Measurements from ENCODE around the gene PTOV1. TPM values are rescaled to one million over a fixed set of nuclear protein-coding genes. Genes with fewer than 3 reads are reported as not detected.
A peak's percentile ranks its signal among the peaks of the same experiment; 100 is the strongest.

The PTOV1 gene
- total and polyA plus RNA-seq, 10 of the 15 experiments (the other 5 are each of a cell fraction or from before 2014, with no cell fraction given): 3.2 to 83.5 (median 22.3) TPM

- TF ChIP-seq, protein P1, sequence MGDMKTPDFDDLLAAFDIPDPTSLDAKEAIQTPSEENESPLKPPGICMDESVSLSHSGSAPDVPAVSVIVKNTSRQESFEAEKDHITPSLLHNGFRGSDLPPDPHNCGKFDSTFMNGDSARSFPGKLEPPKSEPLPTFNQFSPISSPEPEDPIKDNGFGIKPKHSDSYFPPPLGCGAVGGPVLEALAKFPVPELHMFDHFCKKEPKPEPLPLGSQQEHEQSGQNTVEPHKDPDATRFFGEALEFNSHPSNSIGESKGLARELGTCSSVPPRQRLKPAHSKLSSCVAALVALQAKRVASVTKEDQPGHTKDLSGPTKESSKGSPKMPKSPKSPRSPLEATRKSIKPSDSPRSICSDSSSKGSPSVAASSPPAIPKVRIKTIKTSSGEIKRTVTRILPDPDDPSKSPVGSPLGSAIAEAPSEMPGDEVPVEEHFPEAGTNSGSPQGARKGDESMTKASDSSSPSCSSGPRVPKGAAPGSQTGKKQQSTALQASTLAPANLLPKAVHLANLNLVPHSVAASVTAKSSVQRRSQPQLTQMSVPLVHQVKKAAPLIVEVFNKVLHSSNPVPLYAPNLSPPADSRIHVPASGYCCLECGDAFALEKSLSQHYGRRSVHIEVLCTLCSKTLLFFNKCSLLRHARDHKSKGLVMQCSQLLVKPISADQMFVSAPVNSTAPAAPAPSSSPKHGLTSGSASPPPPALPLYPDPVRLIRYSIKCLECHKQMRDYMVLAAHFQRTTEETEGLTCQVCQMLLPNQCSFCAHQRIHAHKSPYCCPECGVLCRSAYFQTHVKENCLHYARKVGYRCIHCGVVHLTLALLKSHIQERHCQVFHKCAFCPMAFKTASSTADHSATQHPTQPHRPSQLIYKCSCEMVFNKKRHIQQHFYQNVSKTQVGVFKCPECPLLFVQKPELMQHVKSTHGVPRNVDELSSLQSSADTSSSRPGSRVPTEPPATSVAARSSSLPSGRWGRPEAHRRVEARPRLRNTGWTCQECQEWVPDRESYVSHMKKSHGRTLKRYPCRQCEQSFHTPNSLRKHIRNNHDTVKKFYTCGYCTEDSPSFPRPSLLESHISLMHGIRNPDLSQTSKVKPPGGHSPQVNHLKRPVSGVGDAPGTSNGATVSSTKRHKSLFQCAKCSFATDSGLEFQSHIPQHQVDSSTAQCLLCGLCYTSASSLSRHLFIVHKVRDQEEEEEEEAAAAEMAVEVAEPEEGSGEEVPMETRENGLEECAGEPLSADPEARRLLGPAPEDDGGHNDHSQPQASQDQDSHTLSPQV (IDR thresholded peaks at IDR 0.05): no peak
- TF ChIP-seq CBX3 (IDR thresholded peaks at IDR 0.05; ENCODE audit: borderline replicate concordance, low read depth) (no peak), KLF5 (IDR thresholded peaks at IDR 0.05; ENCODE audit: partially characterized antibody) (no peak), BMI1 (IDR thresholded peaks at IDR 0.05; ENCODE audit: borderline replicate concordance) (0 out of 2 replicates have a peak, but pooled peaks have one; percentile 15), SMC3 (IDR thresholded peaks at IDR 0.05; ENCODE audit: borderline replicate concordance, low read length) (no peak), PML (IDR thresholded peaks at IDR 0.05; ENCODE audit: low read length) (no peak), DPF2 (IDR thresholded peaks at IDR 0.05) (peak; percentile 58), PAX8 (IDR thresholded peaks at IDR 0.05) (no peak), NBN (IDR thresholded peaks at IDR 0.05) (peak; percentile 68), POU2F2 (IDR thresholded peaks at IDR 0.05; ENCODE audit: borderline replicate concordance, low read depth, low read length) (no peak), CHD4 (IDR thresholded peaks at IDR 0.05) (no peak), BCL11A (IDR thresholded peaks at IDR 0.05; ENCODE audit: low read depth, low read length) (peak; percentile 49; the same call in 1 of the 2 replicates), CBX5 (IDR thresholded peaks at IDR 0.05; ENCODE audit: low read depth) (no peak), RAD51 (IDR thresholded peaks at IDR 0.05) (no peak), MAX (IDR thresholded peaks at IDR 0.05; ENCODE audit: low read depth, low read length) (no peak), CREM (IDR thresholded peaks at IDR 0.05; ENCODE audit: low read depth) (no peak), HDAC2 (IDR thresholded peaks at IDR 0.05) (no peak), CTCF (IDR thresholded peaks at IDR 0.05 in 2 of 3, conservative IDR thresholded peaks at IDR 0.05 in 1 of 3; ENCODE audit: control insufficient read depth in 2 of 3, extremely low read depth in 1 of 3, insufficient read depth in 1 of 3, low read depth in 3 of 3, low read length in 3 of 3) (no peak), NFXL1 (IDR thresholded peaks at IDR 0.05; ENCODE audit: borderline replicate concordance) (no peak), MTA2 (IDR thresholded peaks at IDR 0.05; ENCODE audit: low read depth) (peak; percentile 70), SIX5 (IDR thresholded peaks at IDR 0.05; ENCODE audit: low read depth, low read length, severe bottlenecking) (no peak), RUNX3 (IDR thresholded peaks at IDR 0.05; ENCODE audit: low read length) (peak; percentile 61), ETV6 (conservative IDR thresholded peaks at IDR 0.05 in 1 of 2, IDR thresholded peaks at IDR 0.05 in 1 of 2; ENCODE audit: borderline replicate concordance in 1 of 2, low read depth in 1 of 2) (no peak), ASH2L (IDR thresholded peaks at IDR 0.05; ENCODE audit: borderline replicate concordance, low read depth) (no peak), ZNF217 (IDR thresholded peaks at IDR 0.05) (no peak), SREBF2 (IDR thresholded peaks at IDR 0.05; ENCODE audit: low read length) (no peak), MYC (IDR thresholded peaks at IDR 0.05; ENCODE audit: insufficient read depth, insufficient read length, insufficient replicate concordance, low read length, severe bottlenecking) (no peak)
- TF ChIP-seq, protein P2, sequence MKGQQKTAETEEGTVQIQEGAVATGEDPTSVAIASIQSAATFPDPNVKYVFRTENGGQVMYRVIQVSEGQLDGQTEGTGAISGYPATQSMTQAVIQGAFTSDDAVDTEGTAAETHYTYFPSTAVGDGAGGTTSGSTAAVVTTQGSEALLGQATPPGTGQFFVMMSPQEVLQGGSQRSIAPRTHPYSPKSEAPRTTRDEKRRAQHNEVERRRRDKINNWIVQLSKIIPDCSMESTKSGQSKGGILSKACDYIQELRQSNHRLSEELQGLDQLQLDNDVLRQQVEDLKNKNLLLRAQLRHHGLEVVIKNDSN (IDR thresholded peaks at IDR 0.05; ENCODE audit: borderline replicate concordance, extremely low read length, insufficient read depth, low read depth, low read length): no peak
Observed at GRCh38 chr19:49843265-49843664, 7.7 kb upstream of the PTOV1 start (continued).

Measured in GM12878 (cell line).